HG02973 (cell line): ENCODE data around the gene CMSS1.

Experiments used
- ATAC-seq: cut with Tn5 transposase; IDR thresholded peaks from one replicate; pipeline ENCODE4 v1.9.1; 2021; ENCODE audit warnings: moderate library complexity; ENCODE audit not compliant: unreplicated experiment

Gene CMSS1

DNA sequence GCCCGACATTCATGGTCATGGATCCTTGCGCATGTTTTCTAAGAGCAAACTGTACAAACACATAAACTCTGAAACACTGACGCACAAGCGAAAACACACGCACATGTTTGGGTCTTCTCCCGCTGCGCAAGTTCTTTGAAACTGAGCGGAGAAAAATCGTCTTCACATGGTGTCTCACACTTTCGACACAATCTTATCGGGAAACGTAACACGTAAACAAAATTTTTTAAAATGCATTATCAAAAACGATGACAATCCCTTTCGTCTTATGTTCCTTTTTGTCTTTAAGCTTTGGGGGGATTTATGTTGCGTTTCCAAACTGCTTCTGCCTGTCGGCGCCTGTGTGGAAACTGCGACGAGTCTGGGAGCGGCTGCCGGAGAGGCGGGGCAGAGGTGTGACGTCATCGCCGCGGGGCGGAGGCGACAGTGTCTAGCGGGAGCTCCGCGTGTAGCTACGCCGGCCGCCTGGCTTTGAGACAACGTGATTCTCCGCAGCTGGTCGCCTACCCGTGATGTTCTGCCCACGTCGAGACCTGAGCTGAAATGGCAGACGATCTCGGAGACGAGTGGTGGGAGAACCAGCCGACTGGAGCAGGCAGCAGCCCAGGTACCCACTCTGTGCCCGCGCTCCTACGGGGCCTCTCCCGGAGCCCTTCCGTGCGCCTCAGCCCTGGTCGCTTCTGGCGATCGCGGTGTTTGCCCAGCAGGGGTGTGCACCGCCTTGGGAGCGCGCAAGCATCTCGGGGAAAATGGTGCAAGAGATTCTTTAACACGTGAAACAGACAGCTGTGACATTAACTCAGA, at the start of gene CMSS1:
Gene CMSS1 (plus strand): TSS at position 426 of the 804 bp plus-strand sequence.
- ATAC-seq: peak; percentile 98

DNA sequence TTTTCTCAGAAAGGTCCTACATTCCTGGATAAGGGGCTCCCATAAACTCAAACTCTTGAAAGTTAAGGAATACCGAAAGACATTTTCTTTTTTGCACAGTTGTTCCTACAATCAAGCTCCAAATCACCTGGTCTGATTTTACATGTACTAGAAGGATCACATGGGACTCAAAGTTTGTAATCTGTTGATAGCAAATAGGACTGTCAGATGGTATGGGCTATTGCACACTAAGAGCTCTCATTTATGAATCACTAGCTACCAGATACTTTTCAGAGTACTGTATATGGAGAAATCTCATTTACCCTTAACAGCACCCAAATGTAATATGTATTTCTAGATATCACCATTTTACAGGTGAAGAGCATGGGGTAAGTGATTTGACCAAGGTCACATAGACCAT, 49.5 kb upstream of the CMSS1 start:
- ATAC-seq: no peak

DNA sequence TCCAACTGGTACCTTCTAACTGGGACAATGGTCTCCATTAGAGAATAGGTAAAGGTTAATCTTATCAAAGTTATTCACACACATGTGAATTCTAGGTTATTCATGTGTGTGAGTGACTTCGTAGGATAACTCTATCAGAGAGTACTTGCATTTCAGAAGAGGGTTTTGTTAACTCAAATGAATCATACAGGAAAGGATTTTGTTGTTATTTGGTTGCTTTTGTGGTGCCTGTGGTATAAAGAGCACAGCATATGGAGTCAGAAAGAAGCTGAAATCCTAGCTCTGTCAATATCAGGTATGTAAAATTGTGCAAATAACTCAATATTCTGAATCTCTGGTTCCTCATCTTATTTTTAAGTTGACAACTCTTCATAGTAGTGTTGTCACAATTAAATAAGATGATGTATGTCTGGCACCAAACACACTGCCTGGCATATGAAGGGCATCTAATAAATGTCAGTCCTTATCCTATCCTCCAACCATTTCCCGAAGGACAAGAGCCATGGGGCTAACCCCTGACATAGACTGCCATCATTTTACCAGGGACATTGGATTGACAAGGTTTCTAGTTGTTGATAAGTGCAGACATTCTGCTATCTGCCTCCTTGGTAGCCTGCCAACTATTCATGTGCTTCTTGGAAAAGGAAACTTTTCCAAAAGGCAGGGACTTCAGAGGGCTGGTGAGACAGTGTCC, 48.7 kb upstream of the CMSS1 start:
- no peak for ATAC-seq

DNA sequence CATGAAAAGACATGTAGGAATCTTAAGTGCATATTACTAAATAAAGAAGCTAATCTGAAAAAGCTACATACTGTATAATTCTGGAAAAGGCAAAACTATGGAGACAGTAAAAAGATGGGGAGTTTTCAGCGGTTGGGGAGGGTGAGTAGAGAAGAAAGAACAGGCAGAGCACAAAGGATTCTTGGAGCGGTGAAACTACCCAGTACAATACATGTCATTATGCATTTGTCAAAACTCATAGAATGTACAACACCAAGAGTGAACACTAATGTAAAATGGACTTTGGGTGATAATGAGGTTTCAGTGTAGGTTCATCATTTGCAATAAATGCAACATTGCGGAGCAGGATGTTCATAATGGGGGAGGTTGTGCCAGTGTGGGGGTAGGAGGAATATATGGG, 45.5 kb upstream of the CMSS1 start:
- ATAC-seq: no peak

DNA sequence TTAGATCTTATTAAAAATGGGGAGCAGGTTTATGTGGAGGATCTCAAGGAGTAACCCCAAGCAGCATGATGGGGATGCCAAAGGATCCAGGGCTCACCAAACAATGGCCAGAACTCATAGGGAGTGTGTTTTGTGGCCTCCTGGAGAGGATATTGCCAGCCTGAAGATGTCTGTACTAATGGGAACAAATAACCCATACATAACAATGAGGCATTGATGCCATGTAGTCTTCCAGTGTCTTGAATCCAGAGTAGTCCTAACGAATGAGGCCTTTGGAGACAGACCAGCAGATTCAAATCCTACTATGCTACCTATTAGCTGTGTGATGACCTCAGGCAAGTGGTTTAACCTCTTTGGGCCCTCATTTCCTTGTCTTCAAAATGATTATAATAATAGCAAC, 45.0 kb upstream of the CMSS1 start:
- ATAC-seq: no peak

DNA sequence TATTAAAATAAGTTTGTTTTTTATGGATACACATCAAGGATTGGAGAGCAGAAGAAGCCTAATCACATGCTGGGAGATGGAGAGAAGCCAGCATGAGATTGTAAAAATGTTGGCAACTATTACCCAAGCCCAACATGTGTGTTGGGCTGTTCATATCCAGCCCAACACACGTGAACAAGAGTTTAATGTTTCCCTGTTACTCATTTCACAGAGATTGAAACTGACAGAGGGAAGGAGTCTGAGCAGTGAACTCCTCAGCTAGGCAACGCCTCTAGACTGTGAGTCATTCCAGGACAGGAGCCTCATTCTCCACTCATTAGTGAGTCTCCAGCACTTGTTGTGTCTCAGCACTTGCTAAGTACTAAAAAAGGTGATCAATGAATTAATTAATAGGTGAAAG, 43.2 kb upstream of the CMSS1 start:
- ATAC-seq: peak; percentile 99

DNA sequence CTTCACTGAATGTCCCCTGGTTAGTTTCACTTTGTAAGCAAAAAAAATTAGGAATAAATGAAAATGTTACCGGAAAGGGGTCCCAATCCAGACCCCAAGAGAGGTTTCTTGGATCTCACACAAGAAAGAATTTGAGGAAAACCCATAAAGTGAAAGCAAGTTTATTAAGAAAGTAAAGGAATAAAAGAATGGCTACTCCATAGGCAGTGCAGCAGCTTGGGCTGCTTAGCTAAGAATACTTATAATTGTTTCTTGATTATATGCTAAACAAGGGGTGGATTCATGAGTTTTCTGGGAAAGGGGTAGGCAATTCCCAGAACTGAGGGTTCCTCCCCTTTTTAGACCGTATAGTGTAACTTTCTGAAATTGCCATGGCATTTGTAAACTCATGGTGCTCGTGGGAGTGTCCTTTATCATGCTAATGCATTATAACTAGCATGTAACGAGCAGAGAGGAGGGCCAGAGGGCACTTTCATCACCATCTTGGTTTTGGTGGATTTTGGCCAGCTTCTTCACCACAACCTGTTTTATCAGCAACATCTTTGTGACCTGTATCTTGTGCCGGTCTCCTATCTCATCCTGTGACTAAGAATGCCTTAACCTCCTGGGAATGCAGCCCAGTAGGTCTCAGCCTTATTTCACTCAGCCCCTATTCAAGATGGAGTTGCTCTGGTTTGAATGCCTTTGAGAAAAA, 41.0 kb upstream of the CMSS1 start:
- no peak for ATAC-seq

DNA sequence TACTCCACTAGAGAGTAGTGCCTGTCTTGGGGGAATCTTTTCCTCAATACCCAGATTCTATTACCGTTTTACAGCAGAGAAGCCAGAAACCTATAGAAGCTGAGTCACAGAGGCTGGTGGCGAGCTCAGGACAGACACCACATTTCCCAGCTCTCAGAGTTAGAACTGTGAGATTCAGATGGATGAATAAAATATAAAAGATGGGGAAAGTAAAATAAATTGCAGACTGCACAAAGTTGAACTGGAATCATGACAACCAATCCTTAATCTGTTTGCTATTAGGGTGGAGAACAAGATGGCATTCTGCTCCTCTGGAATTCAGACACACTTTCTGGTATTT, 40.5 kb upstream of the CMSS1 start:
- no peak for ATAC-seq

DNA sequence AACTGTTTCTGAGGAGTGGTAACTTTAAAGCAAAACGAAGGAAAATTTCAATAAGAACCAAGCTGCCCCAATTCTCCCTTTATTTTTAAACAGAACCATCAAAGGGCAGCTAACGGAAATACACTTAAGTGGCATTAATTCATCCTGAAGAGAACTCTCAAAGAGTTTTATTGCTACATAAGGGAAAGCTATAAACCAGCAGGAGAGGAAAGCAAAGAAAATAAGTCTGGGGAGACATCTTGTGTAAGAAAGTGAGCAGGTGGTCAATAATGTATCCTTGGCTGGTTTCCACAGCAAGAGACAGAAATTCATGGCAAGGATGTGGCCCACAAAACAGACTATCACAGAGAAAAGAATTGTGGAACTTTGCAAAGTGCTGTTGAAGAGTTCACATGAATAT, 40.0 kb upstream of the CMSS1 start:
- ATAC-seq: no peak

DNA sequence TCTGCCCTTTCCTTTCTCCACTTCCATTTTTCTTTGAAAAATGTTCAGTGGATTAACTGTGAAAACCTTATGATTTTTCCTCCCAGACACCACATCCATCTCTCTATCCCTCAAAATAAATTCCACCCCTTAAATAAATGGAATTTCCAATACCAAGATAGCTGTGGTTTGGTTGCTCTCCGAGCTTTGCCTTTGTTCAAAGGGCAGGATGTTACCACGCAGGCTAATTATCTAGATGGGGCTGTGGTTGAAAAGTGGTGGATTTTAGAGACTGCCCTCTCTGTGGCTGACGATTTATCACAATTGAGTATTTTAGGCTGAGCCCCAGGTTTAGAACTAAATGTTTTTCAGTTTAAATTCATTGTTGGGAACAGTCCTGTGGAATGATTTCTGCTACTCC, 36.9 kb upstream of the CMSS1 start:
- no peak for ATAC-seq

DNA sequence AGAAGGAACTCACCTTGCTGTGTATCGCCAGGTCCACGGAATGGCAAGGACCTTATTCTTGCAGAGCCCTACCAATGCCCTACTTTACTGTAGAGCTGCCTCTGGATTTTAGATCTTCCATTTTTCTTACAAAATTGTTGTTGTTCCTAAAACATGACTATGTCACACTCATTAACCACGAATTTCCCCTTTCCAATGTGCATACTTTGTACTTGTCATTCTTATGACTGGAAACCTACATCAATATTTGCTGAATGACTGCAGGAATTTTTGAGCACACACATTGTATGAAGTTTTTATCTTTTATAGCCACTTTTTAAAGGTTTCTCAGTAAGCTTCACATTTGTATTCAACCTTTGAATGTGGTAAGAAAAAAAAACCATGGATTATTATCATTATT, 35.9 kb upstream of the CMSS1 start:
- ATAC-seq: no peak

DNA sequence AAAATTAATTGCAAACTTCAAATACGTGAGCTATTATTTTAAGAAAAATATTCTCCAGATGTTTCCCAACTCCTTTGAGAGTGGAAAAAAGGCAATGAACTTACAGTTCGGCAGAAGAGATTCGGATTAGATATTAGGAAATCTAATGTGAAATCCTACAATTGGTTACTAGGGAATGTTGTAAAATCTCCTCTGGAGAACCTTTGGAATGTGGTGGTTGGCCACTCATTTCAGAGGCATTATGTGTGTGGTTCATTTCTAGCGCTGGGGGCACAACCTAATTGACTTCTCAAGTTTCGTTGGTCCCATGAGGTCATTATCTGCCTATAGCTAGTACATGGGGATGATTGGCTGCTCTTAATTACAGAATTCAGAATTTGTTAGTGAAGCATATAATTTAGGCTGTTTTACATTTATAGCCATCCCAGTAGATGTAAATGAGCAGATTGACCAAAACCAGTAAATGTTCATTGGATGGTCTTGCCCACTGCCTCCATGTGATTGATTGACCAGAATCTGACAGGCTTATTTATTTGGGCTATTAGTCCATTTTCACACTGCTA, 34.6 kb upstream of the CMSS1 start:
- no peak for ATAC-seq

DNA sequence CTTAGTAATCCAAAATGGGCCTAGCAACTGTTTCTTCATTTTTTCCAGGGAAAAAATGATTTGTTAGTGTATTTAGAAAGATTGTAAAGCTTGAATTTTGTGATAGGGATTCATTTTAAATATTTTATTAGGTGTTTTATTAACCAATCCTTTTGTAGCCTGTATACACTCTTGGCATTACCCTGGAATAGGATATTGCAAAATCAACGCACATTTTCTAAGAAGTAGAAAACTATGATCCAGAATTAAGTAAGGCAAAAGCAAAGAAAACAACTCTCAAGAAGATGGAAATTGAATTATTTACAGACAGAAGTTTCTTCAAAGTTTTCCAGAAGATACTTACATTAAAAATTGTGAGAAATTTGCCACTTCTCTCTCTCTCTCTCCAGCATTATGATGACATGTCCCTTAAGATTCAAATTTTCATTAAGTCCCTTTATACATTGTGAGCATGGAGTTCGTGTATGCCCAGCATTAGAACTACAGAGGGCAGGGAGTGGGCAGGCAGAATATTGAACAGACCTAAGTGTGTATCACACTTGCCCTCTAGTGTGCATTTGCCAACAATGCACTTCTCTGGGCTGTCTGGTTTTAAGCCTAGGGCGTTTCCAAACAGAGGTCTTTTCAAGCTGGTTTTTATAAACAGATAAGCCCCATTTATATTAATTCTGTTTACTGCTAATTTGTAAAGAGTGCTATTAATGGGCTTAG, 28.5 kb upstream of the CMSS1 start:
- ATAC-seq: peak; percentile 97

DNA sequence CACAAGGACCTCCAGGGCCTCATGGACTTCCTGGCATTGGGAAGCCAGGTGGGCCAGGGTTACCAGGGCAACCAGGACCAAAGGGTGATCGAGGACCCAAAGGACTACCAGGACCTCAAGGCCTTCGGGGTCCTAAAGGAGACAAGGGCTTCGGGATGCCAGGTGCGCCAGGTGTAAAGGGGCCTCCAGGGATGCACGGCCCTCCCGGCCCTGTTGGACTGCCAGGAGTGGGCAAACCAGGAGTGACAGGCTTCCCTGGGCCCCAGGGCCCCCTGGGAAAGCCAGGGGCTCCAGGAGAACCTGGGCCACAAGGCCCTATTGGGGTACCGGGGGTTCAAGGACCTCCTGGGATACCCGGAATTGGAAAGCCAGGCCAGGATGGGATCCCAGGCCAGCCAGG, 23.2 kb upstream of the CMSS1 start:
- no peak for ATAC-seq

DNA sequence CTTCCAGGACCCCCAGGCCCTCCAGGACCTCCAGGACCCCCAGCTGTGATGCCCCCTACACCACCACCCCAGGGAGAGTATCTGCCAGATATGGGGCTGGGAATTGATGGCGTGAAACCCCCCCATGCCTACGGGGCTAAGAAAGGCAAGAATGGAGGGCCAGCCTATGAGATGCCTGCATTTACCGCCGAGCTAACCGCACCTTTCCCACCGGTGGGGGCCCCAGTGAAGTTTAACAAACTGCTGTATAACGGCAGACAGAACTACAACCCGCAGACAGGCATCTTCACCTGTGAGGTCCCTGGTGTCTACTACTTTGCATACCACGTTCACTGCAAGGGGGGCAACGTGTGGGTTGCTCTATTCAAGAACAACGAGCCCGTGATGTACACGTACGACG, 22.1 kb upstream of the CMSS1 start:
- no peak for ATAC-seq

DNA sequence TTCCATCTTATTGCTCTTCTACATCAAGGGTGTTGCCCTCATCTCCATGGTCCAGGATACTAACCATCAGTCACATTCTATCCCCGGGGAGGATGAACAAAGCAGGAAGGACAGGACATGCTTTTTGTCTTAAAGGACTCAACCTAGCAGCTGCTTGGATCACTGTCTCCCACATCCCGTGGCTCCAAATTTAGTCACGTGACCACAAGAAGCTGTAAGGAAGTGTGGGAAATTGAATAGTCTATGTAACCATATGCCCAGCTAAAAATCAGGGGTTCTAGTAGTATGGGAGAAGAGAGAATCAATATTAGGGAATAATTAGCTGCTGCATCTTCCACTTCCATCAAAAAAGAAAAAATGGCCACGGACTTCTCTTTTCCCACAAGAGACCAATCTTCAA, 18.2 kb upstream of the CMSS1 start:
- no peak for ATAC-seq

DNA sequence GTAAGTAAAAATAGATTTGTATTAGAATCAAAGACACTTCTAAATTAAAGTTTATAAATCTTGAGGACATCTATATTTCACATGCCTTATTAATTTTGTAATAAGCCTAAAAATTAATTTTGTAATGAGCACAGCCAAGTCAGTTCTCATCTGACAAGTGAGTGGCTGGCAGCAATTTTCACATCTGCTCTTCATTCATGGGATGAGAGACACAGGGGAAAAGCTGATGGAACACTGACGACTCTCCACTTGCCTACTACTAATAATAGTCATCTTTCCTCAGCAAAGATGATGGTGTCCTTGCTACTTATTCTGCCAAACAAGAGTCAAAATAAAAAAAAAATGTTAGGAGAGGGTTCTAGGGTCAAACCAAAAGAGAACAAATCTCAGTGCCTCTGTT, 14.4 kb upstream of the CMSS1 start:
- no peak for ATAC-seq

DNA sequence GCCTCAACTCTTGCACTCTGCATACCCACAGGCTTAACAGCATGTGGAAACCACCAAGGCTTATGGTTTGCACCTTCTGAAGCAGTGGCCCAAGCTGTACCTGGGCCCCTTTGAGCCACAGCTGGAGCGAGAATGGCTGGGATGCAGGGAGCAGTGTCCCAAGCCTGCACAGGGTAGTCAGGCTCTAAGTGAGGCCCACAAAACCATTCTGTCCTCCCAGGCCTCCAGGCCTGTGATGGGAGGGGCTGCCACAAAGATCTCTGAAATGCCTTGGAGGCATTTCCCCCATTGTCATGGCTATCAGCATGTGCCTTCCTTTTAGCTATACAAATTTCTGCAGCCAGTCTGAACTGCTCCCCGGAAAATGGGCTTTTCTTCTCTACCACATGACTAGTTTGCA, 12.5 kb upstream of the CMSS1 start:
- no peak for ATAC-seq

DNA sequence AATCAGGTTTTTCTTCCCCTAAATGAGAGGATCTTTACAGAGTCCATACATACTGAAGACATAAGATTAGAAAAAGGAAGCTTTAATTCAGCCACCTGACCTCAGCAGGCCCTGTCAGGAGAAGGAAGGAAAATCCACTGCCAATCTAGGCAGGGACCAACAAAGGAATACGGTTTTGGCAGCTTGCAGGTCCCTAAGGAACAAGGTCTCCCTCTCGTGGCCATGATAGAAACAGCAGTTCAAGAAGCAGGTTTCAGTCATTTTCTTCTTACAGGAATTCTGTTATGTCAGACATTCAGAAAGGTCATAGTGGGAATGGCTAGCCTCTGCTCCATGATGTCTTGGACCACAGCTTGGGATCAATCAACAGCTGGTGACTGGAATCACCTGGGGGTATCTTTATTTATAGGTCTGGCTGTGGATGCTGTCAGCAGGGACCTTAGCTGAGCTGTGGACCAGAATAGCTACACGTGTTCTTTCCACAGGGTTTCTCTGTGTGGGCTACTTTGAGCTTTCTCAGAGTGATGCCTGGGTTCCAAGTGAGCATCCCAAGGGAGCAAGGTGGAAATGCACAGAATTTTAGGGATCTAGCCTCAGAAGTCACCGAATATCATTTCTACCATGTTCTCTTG, 9.4 kb upstream of the CMSS1 start:
- ATAC-seq: no peak

DNA sequence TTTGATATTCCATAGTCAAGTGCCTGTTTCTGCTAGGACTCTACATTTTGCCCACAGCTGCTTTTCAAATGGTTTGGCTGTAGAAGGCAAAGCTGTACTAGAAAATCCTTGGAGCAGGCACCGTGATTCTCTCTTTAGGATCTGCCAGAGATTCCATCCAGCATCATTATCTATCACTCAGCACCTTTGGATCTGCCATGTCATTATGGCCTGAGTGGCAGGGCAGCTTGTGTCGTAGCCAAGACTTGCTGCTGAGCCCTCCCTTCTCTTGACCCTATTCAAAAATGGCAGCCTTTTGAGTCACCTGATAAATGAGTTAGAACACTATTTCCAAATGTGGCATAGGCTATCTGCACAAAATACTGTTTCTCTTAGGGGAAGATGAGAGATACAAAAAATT, 8.1 kb upstream of the CMSS1 start:
- ATAC-seq: no peak

DNA sequence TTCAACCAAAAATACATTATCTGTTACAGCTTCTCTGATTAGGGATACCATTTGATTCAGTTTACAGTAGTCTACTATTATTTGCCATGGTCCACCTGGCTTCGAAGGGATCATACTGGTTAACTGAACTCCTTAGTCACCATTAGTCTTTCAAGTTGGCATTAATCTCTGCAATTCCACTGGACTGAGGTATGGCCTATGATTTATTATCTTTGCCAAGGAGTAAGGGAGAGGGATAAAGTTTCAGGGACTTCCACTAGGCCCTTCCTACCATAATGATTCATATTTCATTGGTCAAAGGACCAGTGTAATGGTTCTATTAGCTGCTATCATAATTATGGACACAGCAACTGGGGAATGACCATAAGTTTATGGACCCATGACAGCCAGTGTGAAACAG, 7.3 kb upstream of the CMSS1 start:
- no peak for ATAC-seq
